Activated T-helper 1 cell treated with anti-CD3 and anti-CD28 coated beads, Interleukin-12 subunit alpha, Interleukin-12 subunit beta, Interleukin-2, Interleukin-4 antibody, amounts not matched to agents 30 ng/mL and 10 ng/mL and 1 ng/mL, durations not matched to agents 14 hours and 24 hours and 36 hours (primary cell): ENCODE results near the gene GADD45B. TPM values are rescaled to one million over a fixed set of nuclear protein-coding genes. Genes with fewer than 3 reads are reported as not detected.

ENCODE experiments used
- DNase-seq: peaks from one replicate; pipeline ENCODE4 v3.0.0; 2021; ENCODE audit warnings: low spot score
- H3K27ac Mint-ChIP-seq: one replicate; pipeline ENCODE4 v1.8.0; 2021; ENCODE audit warnings: mild to moderate bottlenecking, mixed read lengths
- H3K27me3 Mint-ChIP-seq: one replicate; pipeline ENCODE4 v1.8.0; 2022; ENCODE audit warnings: mild to moderate bottlenecking, moderate library complexity, mixed read lengths; ENCODE audit not compliant: insufficient read depth
- H3K36me3 Mint-ChIP-seq: one replicate; pipeline ENCODE4 v1.8.0; 2021; ENCODE audit warnings: low read depth, mixed read lengths
- H3K4me1 Mint-ChIP-seq: one replicate; pipeline ENCODE4 v1.8.0; 2021; ENCODE audit warnings: low read depth, mixed read lengths
- H3K4me3 Mint-ChIP-seq: one replicate; pipeline ENCODE4 v1.8.0; 2021; ENCODE audit warnings: mild to moderate bottlenecking, moderate library complexity, mixed read lengths
- H3K9me3 Mint-ChIP-seq: one replicate; pipeline ENCODE4 v1.8.0; 2021; ENCODE audit warnings: mixed read lengths
- intact Hi-C: fragments of 100-400 bp; cut with micrococcal nuclease; formaldehyde crosslinking; loops from one replicate; pipeline ENCODE4 v1.15.1; 2024
- total RNA-seq: library from RNA; stranded (reverse); gene quantifications from 2 replicates; pipeline ENCODE4 v1.2.3, GENCODE V29; 2022

The GADD45B gene
- total RNA-seq, 1 donor from 2014 or later = 129 TPM

GRCh38 chr19:2479556-2480194 is 3.7 kb downstream of the GADD45B start:
- H3K9me3 Mint-ChIP-seq = peaks cover 5% of the 10 kb centered on the region
- DNase-seq = no peak
- H3K27me3 Mint-ChIP-seq = peaks cover 2% of the 10 kb centered on the region
- peaks cover 25% of the 10 kb centered on the region for H3K36me3 Mint-ChIP-seq
- H3K27ac Mint-ChIP-seq = peak overlapping the region; percentile 29
- H3K4me1 Mint-ChIP-seq = peaks cover 16% of the 10 kb centered on the region
- intact Hi-C loops = loop anchor here (2.0 to 10.0 kb wide), 4 partner anchors 15 to 558 kb away; partner anchors contain the start of genes SGTA, SLC39A3 and THOP1
- H3K4me3 Mint-ChIP-seq = peak overlapping the region; percentile 93

DNA sequence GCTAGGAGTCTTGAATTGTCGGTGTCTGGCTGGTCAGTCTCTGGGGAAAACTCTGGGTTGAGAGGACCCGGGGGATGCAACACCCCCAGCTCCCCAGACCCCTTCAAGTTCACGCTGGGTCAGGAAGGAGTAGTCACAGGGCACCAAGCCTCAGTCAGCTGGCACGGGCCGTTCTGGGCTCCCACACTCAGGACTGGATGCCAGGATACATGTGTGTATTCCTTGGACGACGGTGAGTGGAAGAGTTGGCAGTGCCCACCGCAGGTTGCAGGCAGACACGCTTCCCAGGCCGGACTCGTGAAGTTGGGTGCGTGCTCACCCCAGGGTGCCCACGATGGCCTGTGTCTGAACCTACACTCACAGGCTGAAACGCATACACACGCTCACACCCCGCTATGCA is 5.5 kb downstream of the GADD45B start:
- Mint-ChIP-seq H3K36me3 (peaks cover 21% of the 10 kb centered on the region), H3K9me3 (peaks cover 5% of the 10 kb centered on the region), H3K27ac (no peak overlapping the region), H3K27me3 (peaks cover 2% of the 10 kb centered on the region), H3K4me3 (no peak overlapping the region), H3K4me1 (peaks cover 16% of the 10 kb centered on the region)
- DNase-seq = no peak
- intact Hi-C loops = loop anchor here (2.0 kb wide), 1 partner anchor 13 kb away; no protein-coding TSS in a partner anchor

GRCh38 chr19:2482354-2483038 is 6.6 kb downstream of the GADD45B start:
- Mint-ChIP-seq H3K27me3 (peaks cover 10% of the 10 kb centered on the region), H3K9me3 (peaks cover 5% of the 10 kb centered on the region), H3K4me3 (no peak overlapping the region), H3K4me1 (peaks cover 16% of the 10 kb centered on the region), H3K36me3 (peaks cover 13% of the 10 kb centered on the region), H3K27ac (no peak overlapping the region)
- DNase-seq = no peak
- intact Hi-C loops = no loop called here

- peaks cover 12% of the 10 kb centered on the region for H3K4me1 Mint-ChIP-seq
- no peak for DNase-seq
- H3K36me3 Mint-ChIP-seq = peaks cover 8% of the 10 kb centered on the region
- intact Hi-C loops = no loop called here
- H3K4me3 Mint-ChIP-seq = no peak overlapping the region
- no peak overlapping the region for H3K27ac Mint-ChIP-seq
- H3K27me3 Mint-ChIP-seq = peaks cover 14% of the 10 kb centered on the region
- peaks cover 5% of the 10 kb centered on the region for H3K9me3 Mint-ChIP-seq
Measured at GRCh38 chr19:2483084-2483483, 7.2 kb downstream of the GADD45B start.

DNA sequence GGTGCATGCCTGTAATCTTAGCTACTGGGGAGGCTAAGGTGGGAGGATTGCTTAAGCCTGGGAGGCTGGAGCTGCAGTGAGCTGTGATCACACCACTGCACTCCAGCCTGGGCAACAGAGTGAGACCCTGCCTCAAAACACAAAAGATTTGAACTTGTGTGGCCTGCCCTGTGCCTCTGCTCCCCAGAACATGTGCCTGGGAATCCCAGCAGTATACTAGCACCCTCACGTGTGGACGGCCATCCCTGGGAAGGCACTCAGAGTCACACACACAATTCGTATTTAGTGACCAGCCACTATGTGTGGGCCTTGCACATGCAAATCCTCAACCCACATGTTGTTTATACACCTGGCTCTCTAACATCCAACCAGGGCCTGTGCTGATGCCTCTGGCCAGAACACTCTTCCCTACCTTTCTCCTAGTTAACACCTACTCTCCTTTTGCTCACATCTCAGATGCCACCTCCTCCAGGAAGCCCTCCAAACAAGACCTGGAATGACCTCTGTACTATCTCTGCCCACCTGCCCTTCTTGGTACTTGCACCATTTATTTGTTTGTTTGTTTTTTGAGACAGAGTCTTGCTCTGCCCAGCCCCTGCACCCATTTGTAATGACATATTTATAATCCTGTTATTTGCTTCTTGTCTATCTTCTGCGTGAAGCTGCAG is 7.7 kb downstream of the GADD45B start:
- Mint-ChIP-seq H3K4me1 (peaks cover 7% of the 10 kb centered on the region), H3K9me3 (peaks cover 5% of the 10 kb centered on the region), H3K4me3 (no peak overlapping the region), H3K36me3 (peaks cover 2% of the 10 kb centered on the region), H3K27me3 (peaks cover 18% of the 10 kb centered on the region), H3K27ac (no peak overlapping the region)
- DNase-seq = no peak
- intact Hi-C loops = no loop called here

DNA sequence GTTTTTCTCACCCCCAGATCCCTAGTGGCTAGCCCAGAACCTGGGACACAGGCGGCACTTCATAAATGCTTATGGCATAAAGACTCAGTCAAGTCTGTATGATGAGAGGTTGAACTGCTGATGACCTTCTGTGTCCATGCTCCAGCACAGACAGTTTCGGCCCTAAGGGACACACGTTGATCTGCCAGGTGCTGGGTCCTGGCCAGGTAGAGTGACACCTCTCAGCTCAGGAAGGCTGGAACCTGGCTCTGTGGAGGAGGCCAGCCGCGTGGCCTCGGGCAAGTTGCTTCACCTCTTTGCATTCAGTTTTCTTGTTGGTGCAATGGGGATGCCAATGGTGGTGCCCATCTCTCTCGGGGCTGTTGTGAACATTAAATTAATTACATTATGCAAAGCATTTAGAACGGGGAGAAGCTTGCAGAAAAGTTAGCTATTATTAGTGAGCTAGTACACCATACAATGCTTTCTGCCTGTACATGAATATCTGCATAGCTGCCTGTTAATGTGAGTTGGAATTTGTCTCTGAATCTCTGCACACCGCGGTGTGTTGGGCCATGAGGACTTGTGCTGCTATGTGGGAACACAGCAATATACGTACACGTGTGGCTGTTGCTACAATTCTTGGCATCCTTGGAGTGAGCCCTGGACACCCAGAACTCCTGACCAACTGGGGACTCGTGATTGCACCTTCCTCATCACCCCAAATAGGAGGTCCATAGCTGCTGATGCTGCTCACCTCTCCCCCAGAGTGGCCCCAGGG is 8.4 kb downstream of the GADD45B start:
- intact Hi-C loops = no loop called here
- no peak overlapping the region for H3K27ac Mint-ChIP-seq
- H3K9me3 Mint-ChIP-seq = peaks cover 5% of the 10 kb centered on the region
- no peak for DNase-seq
- H3K4me3 Mint-ChIP-seq = no peak overlapping the region
- peaks cover 1% of the 10 kb centered on the region for H3K36me3 Mint-ChIP-seq
- peaks cover 5% of the 10 kb centered on the region for H3K4me1 Mint-ChIP-seq
- peaks cover 21% of the 10 kb centered on the region for H3K27me3 Mint-ChIP-seq

DNA sequence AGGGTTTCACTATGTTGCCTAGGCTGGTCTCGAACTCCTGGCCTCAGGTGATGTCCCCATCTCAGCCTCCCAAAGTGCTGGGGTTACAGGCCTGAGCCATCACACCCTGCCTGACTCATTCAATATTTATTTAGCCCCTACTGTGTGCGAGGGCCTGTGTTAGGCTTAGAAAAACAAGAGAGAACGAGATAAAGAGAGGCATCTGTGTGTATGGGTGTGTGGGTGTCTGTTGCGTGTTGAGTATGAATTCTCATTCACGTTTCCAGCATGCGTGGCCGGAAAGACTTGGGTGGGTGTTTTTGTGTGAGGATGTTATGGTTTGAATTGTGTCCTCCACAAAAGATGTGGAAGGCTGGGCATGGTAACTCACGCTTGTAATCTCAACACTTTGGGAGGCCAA is 9.5 kb downstream of the GADD45B start:
- DNase-seq = no peak
- H3K27ac Mint-ChIP-seq = no peak overlapping the region
- H3K4me3 Mint-ChIP-seq = no peak overlapping the region
- H3K9me3 Mint-ChIP-seq = peaks cover 5% of the 10 kb centered on the region
- H3K36me3 Mint-ChIP-seq = peaks cover 1% of the 10 kb centered on the region
- H3K27me3 Mint-ChIP-seq = peaks cover 30% of the 10 kb centered on the region
- H3K4me1 Mint-ChIP-seq = peaks cover 4% of the 10 kb centered on the region
- intact Hi-C loops = no loop called here

DNA sequence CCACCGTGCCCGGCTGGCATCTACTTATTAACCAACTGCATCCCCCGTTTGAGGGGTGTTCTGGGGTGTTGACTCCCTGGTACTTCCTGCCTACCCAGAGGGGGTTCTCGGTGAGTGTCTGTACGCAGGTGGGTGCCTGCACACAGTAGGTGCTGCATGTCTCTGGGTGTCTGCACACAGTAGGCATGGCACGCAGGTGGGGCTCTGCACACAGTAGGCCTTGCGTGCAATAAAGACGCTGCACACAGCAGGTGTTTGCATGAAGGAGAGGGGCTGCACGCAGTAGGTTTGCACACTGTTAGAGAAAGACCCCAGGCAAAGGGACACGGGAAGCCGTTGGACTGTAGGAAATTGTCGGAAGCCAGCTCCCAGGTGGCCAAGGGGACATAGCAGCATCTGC is 11.2 kb downstream of the GADD45B start:
- Mint-ChIP-seq H3K36me3 (peaks cover 1% of the 10 kb centered on the region), H3K27ac (no peak overlapping the region), H3K4me3 (no peak overlapping the region), H3K27me3 (peaks cover 40% of the 10 kb centered on the region), H3K4me1 (peaks cover 4% of the 10 kb centered on the region), H3K9me3 (peaks cover 5% of the 10 kb centered on the region)
- intact Hi-C loops = no loop called here
- DNase-seq = no peak

GRCh38 chr19:2487842-2488241 is 11.9 kb downstream of the GADD45B start:
- Mint-ChIP-seq H3K9me3 (peaks cover 5% of the 10 kb centered on the region), H3K36me3 (peaks cover 1% of the 10 kb centered on the region), H3K27ac (no peak overlapping the region), H3K27me3 (peaks cover 47% of the 10 kb centered on the region), H3K4me3 (no peak overlapping the region), H3K4me1 (peaks cover 4% of the 10 kb centered on the region)
- no peak for DNase-seq
- intact Hi-C loops = no loop called here

DNA sequence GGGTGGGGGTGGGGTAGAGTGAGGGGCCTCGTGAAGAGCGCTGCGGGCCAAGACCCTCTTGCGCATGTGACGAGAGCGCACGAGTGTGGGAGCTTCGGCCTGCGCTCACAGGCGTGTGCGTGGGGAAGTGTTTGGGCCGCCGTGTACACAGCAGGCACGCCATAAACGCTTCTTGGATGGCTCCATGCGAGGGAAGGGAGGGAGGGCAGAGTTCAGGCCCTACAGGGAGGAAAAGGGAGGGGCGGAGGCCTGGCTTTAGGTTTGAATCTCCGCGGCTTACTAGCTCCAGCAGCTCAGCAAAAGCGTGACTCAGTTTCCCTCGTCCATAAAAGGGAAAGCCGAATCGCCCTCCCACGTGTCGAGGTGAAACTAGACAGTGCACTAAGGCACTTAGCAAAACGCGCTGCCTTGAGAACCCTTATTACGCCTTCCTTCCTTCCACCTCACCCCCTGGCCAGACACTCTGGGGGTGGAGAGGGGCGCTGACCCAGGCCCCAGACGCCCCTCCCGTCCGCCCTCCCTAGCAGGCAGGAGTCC is 12.5 kb downstream of the GADD45B start:
- DNase-seq = no peak
- peaks cover 5% of the 10 kb centered on the region for H3K9me3 Mint-ChIP-seq
- intact Hi-C loops = no loop called here
- peaks cover 49% of the 10 kb centered on the region for H3K27me3 Mint-ChIP-seq
- H3K27ac Mint-ChIP-seq = no peak overlapping the region
- no peak overlapping the region for H3K4me3 Mint-ChIP-seq
- H3K4me1 Mint-ChIP-seq = peaks cover 5% of the 10 kb centered on the region
- H3K36me3 Mint-ChIP-seq = peaks cover 1% of the 10 kb centered on the region

DNA sequence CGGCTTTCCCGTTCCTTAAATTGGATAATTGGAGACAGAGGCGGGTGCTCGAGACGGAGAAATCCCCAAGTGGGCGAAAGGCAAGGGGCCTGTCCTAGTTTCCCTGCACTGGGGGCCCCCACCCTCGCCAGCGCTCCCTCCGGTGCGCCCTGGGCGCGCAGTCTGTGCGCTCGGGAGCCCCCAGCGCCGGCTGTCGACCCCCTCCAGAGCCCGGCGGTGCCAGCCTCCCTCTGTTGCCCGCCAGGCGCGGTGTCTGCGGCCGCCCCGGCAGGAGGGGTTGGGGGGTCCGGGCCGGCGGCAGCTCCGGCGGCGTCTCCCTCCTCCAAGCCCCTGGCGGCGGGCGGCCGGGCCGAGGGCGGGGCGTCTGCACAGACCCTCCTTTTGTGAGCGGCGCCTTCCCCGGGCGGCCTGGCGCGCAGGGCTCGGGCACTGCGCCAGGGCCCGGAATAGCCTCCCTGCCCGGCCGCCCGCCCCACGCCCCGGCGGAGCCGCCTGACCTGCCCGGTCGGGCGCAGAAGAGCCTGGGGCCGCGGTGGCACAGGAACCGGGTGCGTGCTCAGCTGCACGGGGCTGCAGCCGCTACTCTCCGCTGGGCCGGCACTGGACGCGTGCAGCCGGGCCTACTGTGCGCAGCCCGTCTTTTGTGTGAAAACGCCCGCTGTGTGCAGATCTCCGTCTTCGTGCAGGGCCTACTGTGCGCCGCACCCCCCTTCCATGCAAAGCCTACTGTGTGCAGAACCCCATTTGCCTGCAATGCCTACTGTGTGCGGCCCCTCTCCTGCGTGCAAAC is 13.2 kb downstream of the GADD45B start:
- Mint-ChIP-seq H3K27ac (no peak overlapping the region), H3K4me3 (no peak overlapping the region), H3K36me3 (no peaks in the 10 kb centered on the region), H3K4me1 (peaks cover 11% of the 10 kb centered on the region), H3K27me3 (peaks cover 50% of the 10 kb centered on the region), H3K9me3 (no peaks in the 10 kb centered on the region)
- DNase-seq = no peak
- intact Hi-C loops = no loop called here

DNA sequence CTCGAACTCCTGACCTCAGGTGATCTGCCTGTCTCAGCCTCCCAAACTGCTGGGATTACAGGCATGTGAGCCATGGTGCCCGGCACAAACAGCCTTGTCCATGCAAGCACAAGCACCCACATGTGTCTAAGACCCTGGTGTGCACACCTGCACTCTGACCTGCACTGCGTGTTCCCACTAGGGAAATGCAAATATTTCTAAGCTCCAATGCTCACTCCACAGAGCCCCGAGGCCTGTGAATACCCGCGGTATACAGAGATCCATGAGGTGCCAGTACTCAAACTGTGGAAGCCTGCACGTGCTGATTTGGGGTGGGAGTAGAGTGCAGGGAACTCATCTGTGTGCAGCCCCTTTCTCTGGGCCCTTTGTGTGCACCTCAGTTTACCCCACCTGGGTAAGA is 14.7 kb downstream of the GADD45B start:
- no peaks in the 10 kb centered on the region for H3K9me3 Mint-ChIP-seq
- no peak overlapping the region for H3K27ac Mint-ChIP-seq
- H3K4me3 Mint-ChIP-seq = no peak overlapping the region
- DNase-seq = no peak
- peaks cover 15% of the 10 kb centered on the region for H3K4me1 Mint-ChIP-seq
- H3K36me3 Mint-ChIP-seq = no peaks in the 10 kb centered on the region
- intact Hi-C loops = no loop called here
- peaks cover 48% of the 10 kb centered on the region for H3K27me3 Mint-ChIP-seq
